Rectal smooth muscle tissue (tissue), 1 donor: ENCODE results near the gene RPRML.

Source experiments
- H3K27ac ChIP-seq: one replicate; pipeline ENCODE4 v1.7.0; 2013; ENCODE audit warnings: low read depth, low read length, inconsistent platforms
- H3K27me3 ChIP-seq: one replicate; pipeline ENCODE4 v1.7.0; 2013; ENCODE audit warnings: low read length; ENCODE audit not compliant: control insufficient read depth, insufficient read depth
- H3K36me3 ChIP-seq: one replicate; pipeline ENCODE4 v1.7.0; 2013; ENCODE audit warnings: low read length; ENCODE audit not compliant: control insufficient read depth, insufficient read depth
- H3K4me1 ChIP-seq: one replicate; pipeline ENCODE4 v1.7.0; 2013; ENCODE audit warnings: low read length; ENCODE audit not compliant: control insufficient read depth, insufficient read depth
- H3K4me3 ChIP-seq: one replicate; pipeline ENCODE4 v1.7.0; 2013; ENCODE audit warnings: low read length
- H3K9ac ChIP-seq: one replicate; pipeline ENCODE4 v1.7.0; 2013; ENCODE audit warnings: low read length

The RPRML gene

GRCh38 chr17:46950342-46950996, 28.6 kb downstream of the RPRML start:
- Histone ChIP-seq H3K36me3 (no peaks in the 10 kb centered on the region), H3K4me1 (no peaks in the 10 kb centered on the region), H3K27me3 (no peaks in the 10 kb centered on the region), H3K27ac (no peak overlapping the region), H3K4me3 (no peak overlapping the region), H3K9ac (no peak overlapping the region)

- Histone ChIP-seq H3K27ac (no peak overlapping the region), H3K27me3 (no peaks in the 10 kb centered on the region), H3K4me3 (no peak overlapping the region), H3K4me1 (no peaks in the 10 kb centered on the region), H3K9ac (no peak overlapping the region), H3K36me3 (no peaks in the 10 kb centered on the region)
These were observed 29.5 kb downstream of the RPRML start for GRCh38 chr17:46949291-46950174.

GRCh38 chr17:46948544-46948943, 30.5 kb downstream of the RPRML start:
- Histone ChIP-seq H3K4me3 (no peak overlapping the region), H3K9ac (no peak overlapping the region), H3K4me1 (peaks cover 1% of the 10 kb centered on the region), H3K27ac (no peak overlapping the region), H3K36me3 (no peaks in the 10 kb centered on the region), H3K27me3 (no peaks in the 10 kb centered on the region)

GRCh38 chr17:46947216-46947615, 31.8 kb downstream of the RPRML start:
- Histone ChIP-seq H3K36me3 (no peaks in the 10 kb centered on the region), H3K4me3 (no peak overlapping the region), H3K27me3 (no peaks in the 10 kb centered on the region), H3K4me1 (peaks cover 3% of the 10 kb centered on the region), H3K9ac (no peak overlapping the region), H3K27ac (no peak overlapping the region)

GRCh38 chr17:46944931-46945330, 34.1 kb downstream of the RPRML start:
- no peak overlapping the region for H3K9ac ChIP-seq
- peaks cover 5% of the 10 kb centered on the region for H3K36me3 ChIP-seq
- H3K27ac ChIP-seq = no peak overlapping the region
- peaks cover 3% of the 10 kb centered on the region for H3K4me1 ChIP-seq
- H3K4me3 ChIP-seq = no peak overlapping the region
- H3K27me3 ChIP-seq = no peaks in the 10 kb centered on the region

- Histone ChIP-seq H3K27ac (no peak overlapping the region), H3K9ac (no peak overlapping the region)
These were observed 35.3 kb downstream of the RPRML start for GRCh38 chr17:46943501-46944393.

GRCh38 chr17:46943218-46943500, 35.9 kb downstream of the RPRML start:
- Histone ChIP-seq H3K9ac (no peak overlapping the region), H3K27ac (no peak overlapping the region), H3K4me1 (peaks cover 3% of the 10 kb centered on the region), H3K27me3 (no peaks in the 10 kb centered on the region), H3K36me3 (peaks cover 19% of the 10 kb centered on the region), H3K4me3 (no peak overlapping the region)

More at GRCh38 chr17:46943501-46944393, 35.3 kb downstream of the RPRML start:
- H3K27me3 ChIP-seq = no peaks in the 10 kb centered on the region
- H3K36me3 ChIP-seq = peaks cover 14% of the 10 kb centered on the region
- H3K4me3 ChIP-seq = no peak overlapping the region
- H3K4me1 ChIP-seq = peaks cover 3% of the 10 kb centered on the region

- H3K36me3 ChIP-seq = peaks cover 19% of the 10 kb centered on the region
- no peak overlapping the region for H3K9ac ChIP-seq
These were observed 36.4 kb downstream of the RPRML start for GRCh38 chr17:46942441-46943217.

GRCh38 chr17:46940692-46941404, 38.2 kb downstream of the RPRML start:
- Histone ChIP-seq H3K4me1 (peaks cover 3% of the 10 kb centered on the region), H3K9ac (no peak overlapping the region), H3K4me3 (no peak overlapping the region), H3K27ac (no peak overlapping the region), H3K36me3 (peaks cover 26% of the 10 kb centered on the region), H3K27me3 (no peaks in the 10 kb centered on the region)

More at GRCh38 chr17:46942441-46943217, 36.4 kb downstream of the RPRML start:
- Histone ChIP-seq H3K4me1 (peaks cover 3% of the 10 kb centered on the region), H3K27me3 (no peaks in the 10 kb centered on the region), H3K27ac (no peak overlapping the region), H3K4me3 (no peak overlapping the region)

GRCh38 chr17:46935658-46936266, 43.3 kb downstream of the RPRML start:
- H3K36me3 ChIP-seq = peaks cover 57% of the 10 kb centered on the region
- H3K27me3 ChIP-seq = no peaks in the 10 kb centered on the region
- no peak overlapping the region for H3K9ac ChIP-seq
- no peak overlapping the region for H3K27ac ChIP-seq
- H3K4me3 ChIP-seq = no peak overlapping the region
- H3K4me1 ChIP-seq = no peaks in the 10 kb centered on the region

GRCh38 chr17:46931596-46931995, 47.5 kb downstream of the RPRML start:
- Histone ChIP-seq H3K9ac (no peak overlapping the region), H3K27me3 (no peaks in the 10 kb centered on the region), H3K4me3 (no peak overlapping the region), H3K4me1 (no peaks in the 10 kb centered on the region), H3K27ac (no peak overlapping the region), H3K36me3 (peaks cover 38% of the 10 kb centered on the region)
